Panc1 (cell line): ENCODE measurements around the gene RPS2. TPM values are rescaled to one million over a fixed set of nuclear protein-coding genes. Genes with fewer than 3 reads are reported as not detected.

Experiments used
- ATAC-seq: fragments of 200-7000 bp; cut with Tn5 transposase; 2 replicates; pipeline ENCODE4 v1.9.1; 2020; ENCODE audit warnings: mild to moderate bottlenecking, moderate library complexity
- BruUV-seq: library from RNA; stranded (reverse); fragments of 400-500 nt; replicated peaks from 2 replicates; lab custom pipeline; 2021; lab: Mats Ljungman, UMichigan
- CTCF ChIA-PET: fragments of 300-600 bp; sonication (Branson Sonifier 250); formaldehyde crosslinking; loops from one replicate; lab custom pipeline; 2022; ENCODE audit warnings: antibody characterized with exemption; lab: Charles Lee
- POLR2A ChIA-PET: fragments of 300-600 bp; sonication (Branson Sonifier 250); formaldehyde crosslinking; loops from one replicate; lab custom pipeline; 2022; ENCODE audit warnings: antibody characterized with exemption; lab: Charles Lee
- DNase-seq: peaks from one replicate; pipeline ENCODE4 v3.0.0-alpha.2; 2010; ENCODE audit warnings: low read depth, low spot score
- H3K27ac ChIP-seq: 2 replicates; pipeline ENCODE4 v1.5.1; 2011; ENCODE audit warnings: mild to moderate bottlenecking, low read length, inconsistent platforms
- H3K27me3 ChIP-seq: fragments of 200-500 bp; sonication (Bioruptor generic); 2 replicates; pipeline ENCODE4 v1.6.0; 2014; ENCODE audit warnings: low read length, inconsistent platforms; ENCODE audit not compliant: control insufficient read depth, insufficient read depth
- H3K36me3 ChIP-seq: fragments of 200-500 bp; sonication (Bioruptor generic); 2 replicates; pipeline ENCODE4 v1.5.1; 2014; ENCODE audit warnings: inconsistent platforms, mild to moderate bottlenecking, low read length, moderate library complexity; ENCODE audit not compliant: control insufficient read depth, insufficient read depth
- H3K4me1 ChIP-seq: 2 replicates; pipeline ENCODE4 v1.5.1; 2011; ENCODE audit warnings: inconsistent platforms, mild to moderate bottlenecking, low read length, moderate library complexity; ENCODE audit not compliant: control insufficient read depth, insufficient read depth
- H3K4me3 ChIP-seq, 2 experiments: 2 replicates each; pipeline ENCODE4 v1.5.1; 2011 to 2012; ENCODE audit warnings: low read depth in 2 of 2, low read length in 2 of 2, mild to moderate bottlenecking in 2 of 2, inconsistent platforms in 1 of 2, moderate library complexity in 1 of 2
- H3K9me3 ChIP-seq: fragments of 200-500 bp; sonication (Bioruptor generic); 2 replicates; pipeline ENCODE4 v1.5.1; 2014; ENCODE audit warnings: low read depth, mild to moderate bottlenecking, inconsistent platforms, low read length, moderate library complexity; ENCODE audit not compliant: control insufficient read depth, insufficient read depth
- POLR2AphosphoS5 ChIP-seq: IDR thresholded peaks from 2 replicates; pipeline ENCODE4 v1.6.1; 2012; ENCODE audit warnings: mild to moderate bottlenecking, low read depth, low read length, moderate library complexity
- SIN3A ChIP-seq: IDR thresholded peaks from 2 replicates; pipeline ENCODE4 v1.6.1; 2012; ENCODE audit warnings: low read depth, mild to moderate bottlenecking, low read length, moderate library complexity, borderline replicate concordance; ENCODE audit not compliant: insufficient read depth
- TCF7L2 ChIP-seq: IDR thresholded peaks from 2 replicates; pipeline ENCODE4 v1.6.1; 2011; ENCODE audit warnings: mild to moderate bottlenecking, low read depth, low read length, inconsistent platforms
- in situ Hi-C: cut with HindIII; loops from 2 replicates; pipeline ENCODE4 v1.10.0; 2016; ENCODE audit warnings: low sequenced_read_pairs, low pct_unique_long_range_greater_than_20kb
- intact Hi-C: fragments of 100-400 bp; cut with micrococcal nuclease; formaldehyde crosslinking; loops from one replicate; pipeline ENCODE4 v1.10.0; 2022; ENCODE audit not compliant: unreplicated experiment
- total RNA-seq: library from RNA; stranded (reverse); gene quantifications from one replicate; pipeline ENCODE4 v1.2.1, GENCODE V29; 2021; ENCODE audit not compliant: unreplicated experiment
- TF ChIP-seq, protein P1 (sequence below): fragments of 450-650 bp; IDR thresholded peaks from 2 replicates; pipeline ENCODE4 v1.5.1; 2017; ENCODE audit warnings: mild to moderate bottlenecking
- TF ChIP-seq, protein P2 (sequence below), 2 experiments: IDR thresholded peaks; 2 replicates each; pipeline ENCODE4 v1.6.1; 2011 to 2012; ENCODE audit warnings: low read depth in 2 of 2, control low read depth in 1 of 2, low read length in 1 of 2, mild to moderate bottlenecking in 1 of 2, moderate library complexity in 1 of 2; ENCODE audit not compliant: insufficient read depth in 1 of 2

Gene RPS2
- total RNA-seq, 1 experiment from 2014 or later: 2,794 TPM

DNA sequence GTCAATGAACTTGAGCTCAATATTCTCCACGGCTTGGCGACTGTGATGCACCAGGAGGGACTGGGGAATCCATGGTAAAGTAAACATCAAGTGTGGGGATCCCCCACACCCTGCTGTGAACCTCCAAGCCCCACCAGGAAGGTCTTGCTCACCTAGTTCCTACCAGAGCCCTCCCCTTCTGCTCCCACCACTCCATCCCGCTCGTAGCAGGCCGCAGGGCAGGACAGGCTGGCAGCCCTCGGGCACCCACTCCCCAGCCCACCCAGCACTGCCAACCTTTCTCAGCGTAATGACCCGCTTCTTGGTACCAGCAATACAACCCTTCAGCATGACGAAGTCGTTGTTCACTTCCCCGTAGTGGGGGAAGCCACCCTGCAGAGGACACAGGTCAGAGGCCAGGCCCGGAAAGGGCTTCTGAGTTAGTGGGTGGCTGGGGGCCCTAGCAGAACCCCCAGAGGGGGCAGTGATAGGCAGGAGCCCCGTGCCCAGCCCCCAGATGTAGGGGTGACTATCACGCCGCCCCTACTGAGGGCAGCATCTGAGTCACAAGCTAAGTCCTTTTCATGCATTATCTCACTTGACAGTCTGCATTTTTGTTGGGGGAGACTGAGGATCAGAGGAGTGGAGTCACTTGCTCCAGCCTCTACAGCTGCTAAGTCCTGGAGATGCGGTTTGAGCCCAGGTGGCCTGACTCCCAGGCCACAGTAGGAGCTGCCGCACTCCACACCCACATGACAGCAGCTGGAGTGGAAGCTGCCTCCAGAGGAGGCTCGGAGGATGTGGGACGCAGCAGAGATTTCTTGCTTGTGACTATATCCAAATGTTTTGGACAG lies 18.9 kb downstream of the RPS2 start:
- no peak for TF ChIP-seq TCF7L2
- TF ChIP-seq SIN3A: no peak
- no peak for TF ChIP-seq POLR2AphosphoS5
- TF ChIP-seq, protein P1, sequence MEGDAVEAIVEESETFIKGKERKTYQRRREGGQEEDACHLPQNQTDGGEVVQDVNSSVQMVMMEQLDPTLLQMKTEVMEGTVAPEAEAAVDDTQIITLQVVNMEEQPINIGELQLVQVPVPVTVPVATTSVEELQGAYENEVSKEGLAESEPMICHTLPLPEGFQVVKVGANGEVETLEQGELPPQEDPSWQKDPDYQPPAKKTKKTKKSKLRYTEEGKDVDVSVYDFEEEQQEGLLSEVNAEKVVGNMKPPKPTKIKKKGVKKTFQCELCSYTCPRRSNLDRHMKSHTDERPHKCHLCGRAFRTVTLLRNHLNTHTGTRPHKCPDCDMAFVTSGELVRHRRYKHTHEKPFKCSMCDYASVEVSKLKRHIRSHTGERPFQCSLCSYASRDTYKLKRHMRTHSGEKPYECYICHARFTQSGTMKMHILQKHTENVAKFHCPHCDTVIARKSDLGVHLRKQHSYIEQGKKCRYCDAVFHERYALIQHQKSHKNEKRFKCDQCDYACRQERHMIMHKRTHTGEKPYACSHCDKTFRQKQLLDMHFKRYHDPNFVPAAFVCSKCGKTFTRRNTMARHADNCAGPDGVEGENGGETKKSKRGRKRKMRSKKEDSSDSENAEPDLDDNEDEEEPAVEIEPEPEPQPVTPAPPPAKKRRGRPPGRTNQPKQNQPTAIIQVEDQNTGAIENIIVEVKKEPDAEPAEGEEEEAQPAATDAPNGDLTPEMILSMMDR: no peak
- Histone ChIP-seq H3K36me3 (no peaks in the 10 kb centered on the region; the same call in 1 of the 2 replicates), H3K9me3 (no peaks in the 10 kb centered on the region), H3K4me3 (no peak overlapping the region), H3K27me3 (no peaks in the 10 kb centered on the region), H3K27ac (no peak overlapping the region), H3K4me1 (peaks cover 11% of the 10 kb centered on the region)
- ATAC-seq (no peak), DNase-seq (no peak)
- ChIA-PET CTCF (no interaction called here), POLR2A (no interaction called here)
- in situ Hi-C loops (no loop called here), intact Hi-C loops (no loop called here)
- BruUV-seq: no TSS peak

DNA sequence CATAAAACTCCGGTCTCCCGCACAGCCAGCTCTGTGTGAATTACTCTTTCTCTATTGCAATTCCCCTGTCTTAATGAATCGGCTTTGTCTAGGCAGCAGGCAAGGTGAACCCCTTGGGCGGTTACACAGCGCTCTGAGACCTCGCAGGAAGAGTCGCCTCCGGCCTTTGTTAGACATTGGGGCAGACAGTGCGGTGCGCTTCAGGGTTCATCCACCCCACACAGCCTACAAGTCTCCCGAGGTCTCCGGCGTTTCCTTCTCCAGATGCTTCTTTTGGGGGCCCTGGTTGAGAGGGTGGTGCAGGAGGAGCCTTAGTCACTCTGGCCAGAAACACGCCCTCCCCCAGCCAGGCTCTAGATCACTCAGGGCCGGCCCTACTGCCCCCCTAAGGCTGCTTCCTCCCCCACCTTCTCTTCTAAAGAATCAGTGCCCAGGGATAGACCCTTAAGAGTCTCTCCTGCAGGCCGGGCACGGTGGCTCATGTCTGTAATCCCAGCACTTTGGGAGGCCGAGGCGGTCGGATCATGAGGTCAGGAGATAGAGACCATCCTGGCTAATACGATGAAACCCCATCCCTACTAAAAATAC lies 19.9 kb downstream of the RPS2 start:
- no peaks in the 10 kb centered on the region; the same call in 1 of the 2 replicates for H3K36me3 ChIP-seq
- no peak overlapping the region for H3K27ac ChIP-seq
- H3K27me3 ChIP-seq: no peaks in the 10 kb centered on the region
- intact Hi-C loops: no loop called here
- BruUV-seq: no TSS peak
- TF ChIP-seq, protein P1: no peak
- TF ChIP-seq, protein P2, sequence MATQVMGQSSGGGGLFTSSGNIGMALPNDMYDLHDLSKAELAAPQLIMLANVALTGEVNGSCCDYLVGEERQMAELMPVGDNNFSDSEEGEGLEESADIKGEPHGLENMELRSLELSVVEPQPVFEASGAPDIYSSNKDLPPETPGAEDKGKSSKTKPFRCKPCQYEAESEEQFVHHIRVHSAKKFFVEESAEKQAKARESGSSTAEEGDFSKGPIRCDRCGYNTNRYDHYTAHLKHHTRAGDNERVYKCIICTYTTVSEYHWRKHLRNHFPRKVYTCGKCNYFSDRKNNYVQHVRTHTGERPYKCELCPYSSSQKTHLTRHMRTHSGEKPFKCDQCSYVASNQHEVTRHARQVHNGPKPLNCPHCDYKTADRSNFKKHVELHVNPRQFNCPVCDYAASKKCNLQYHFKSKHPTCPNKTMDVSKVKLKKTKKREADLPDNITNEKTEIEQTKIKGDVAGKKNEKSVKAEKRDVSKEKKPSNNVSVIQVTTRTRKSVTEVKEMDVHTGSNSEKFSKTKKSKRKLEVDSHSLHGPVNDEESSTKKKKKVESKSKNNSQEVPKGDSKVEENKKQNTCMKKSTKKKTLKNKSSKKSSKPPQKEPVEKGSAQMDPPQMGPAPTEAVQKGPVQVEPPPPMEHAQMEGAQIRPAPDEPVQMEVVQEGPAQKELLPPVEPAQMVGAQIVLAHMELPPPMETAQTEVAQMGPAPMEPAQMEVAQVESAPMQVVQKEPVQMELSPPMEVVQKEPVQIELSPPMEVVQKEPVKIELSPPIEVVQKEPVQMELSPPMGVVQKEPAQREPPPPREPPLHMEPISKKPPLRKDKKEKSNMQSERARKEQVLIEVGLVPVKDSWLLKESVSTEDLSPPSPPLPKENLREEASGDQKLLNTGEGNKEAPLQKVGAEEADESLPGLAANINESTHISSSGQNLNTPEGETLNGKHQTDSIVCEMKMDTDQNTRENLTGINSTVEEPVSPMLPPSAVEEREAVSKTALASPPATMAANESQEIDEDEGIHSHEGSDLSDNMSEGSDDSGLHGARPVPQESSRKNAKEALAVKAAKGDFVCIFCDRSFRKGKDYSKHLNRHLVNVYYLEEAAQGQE (IDR thresholded peaks at IDR 0.05; ENCODE audit: insufficient read depth in 1 of 2, low read depth in 2 of 2, low read length in 1 of 2): no peak
- no peak for TF ChIP-seq TCF7L2
- ATAC-seq: no peak
- H3K4me1 ChIP-seq: peaks cover 11% of the 10 kb centered on the region
- ChIA-PET CTCF (no interaction called here), POLR2A (no interaction called here)
- in situ Hi-C loops: no loop called here
- no peak overlapping the region for H3K4me3 ChIP-seq
- no peak for DNase-seq
- no peaks in the 10 kb centered on the region for H3K9me3 ChIP-seq
